ENCODE data around the gene TOPBP1.
"Not testable (repeated sequence)": the region's sequence is repeated elsewhere in the genome, so short reads cannot be mapped to it uniquely, and the experiment has no call there.

The TOPBP1 gene

DNA sequence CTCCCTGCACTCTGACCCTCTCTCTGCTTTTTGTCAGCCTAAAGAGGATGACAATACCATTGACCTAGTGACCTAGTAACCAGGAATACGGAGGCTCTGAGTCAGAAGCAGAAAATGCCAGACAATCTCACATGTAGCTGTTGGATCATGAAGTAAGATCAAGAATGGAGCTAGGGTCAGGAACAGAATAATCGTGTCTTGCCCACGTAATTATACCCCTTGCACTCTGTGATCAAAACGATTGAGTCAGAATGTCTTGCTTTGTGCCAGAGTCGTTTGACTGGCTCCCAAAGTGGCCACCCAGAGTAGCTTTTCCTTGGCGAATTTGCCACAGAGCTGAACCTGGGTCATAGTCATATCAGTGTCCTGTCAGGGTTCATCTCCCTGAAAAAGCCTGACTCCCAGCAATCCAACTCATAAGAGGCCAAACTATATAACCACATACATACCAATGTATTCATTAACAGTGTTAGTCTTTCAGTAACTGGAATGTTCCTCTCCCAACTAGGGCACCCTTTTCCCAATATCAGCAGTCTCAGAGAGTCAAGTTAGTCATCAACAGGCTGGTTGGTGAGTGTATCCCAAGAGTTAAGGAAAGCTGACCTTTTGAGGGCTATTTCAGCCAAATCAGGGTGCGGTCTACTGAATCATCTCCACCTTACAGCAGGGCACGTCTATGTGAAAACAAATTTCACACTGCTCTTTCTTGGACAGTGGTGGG lies 93.3 kb downstream of the TOPBP1 start:
- DNase-seq, result no peak

DNA sequence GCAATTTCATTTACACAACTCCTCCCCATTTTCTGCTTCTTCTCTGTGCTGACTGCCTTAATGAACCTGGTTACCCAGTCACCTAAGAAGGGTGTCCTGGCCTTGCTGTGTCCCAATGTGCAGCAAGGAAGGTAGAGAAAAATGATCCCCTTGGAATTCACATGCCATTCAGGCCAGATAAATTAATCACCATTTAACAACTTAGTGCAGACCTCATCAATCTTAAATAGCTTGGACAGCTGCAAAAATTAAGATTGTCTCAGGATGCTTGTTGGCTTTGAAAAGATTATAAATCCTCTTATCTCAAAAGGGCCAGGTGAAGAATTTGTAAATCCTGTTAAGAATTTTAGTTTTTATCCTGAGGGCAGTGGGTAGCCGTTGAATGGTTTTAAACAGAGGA lies 97.9 kb downstream of the TOPBP1 start:
- no peak for DNase-seq

DNA sequence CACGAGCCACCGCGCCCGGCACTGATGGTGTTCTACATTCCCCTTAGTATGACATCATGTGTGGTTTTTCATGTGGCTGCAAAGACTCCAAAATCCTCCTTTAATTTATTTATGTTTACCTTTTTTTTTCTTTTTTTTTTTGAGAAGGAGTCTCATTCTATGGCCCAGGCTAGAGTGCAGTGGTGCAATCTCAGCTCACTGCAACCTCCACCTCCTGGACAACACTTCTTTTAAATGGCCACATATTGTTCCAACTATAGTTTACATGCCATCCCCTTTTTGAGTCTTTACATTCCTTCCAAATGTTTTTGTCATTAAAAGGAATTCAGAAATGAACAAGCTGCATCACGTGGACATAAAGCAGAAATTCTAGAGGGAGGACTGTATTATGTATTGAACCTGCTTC lies 98.6 kb downstream of the TOPBP1 start:
- DNase-seq, result no peak

DNA sequence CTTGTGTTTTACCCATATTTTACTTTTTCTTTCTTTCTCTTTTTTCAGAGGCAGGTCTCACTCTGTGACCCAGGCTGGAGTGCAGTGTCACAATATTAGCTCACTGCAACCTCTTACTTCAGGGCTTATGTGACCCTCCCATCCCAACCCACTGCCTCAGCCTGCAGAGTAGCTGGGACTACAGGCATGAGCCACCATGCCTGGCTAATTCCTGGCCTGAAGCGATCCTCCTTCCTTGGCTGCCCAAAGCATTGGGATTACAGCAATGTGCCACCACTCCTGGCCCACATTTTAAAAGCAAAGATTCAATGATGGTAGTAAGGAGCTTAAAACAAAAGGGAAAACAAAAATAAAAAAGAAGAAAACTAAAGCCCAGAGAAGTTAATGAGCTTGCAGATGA lies 99.4 kb downstream of the TOPBP1 start:
- no peak for DNase-seq

DNA sequence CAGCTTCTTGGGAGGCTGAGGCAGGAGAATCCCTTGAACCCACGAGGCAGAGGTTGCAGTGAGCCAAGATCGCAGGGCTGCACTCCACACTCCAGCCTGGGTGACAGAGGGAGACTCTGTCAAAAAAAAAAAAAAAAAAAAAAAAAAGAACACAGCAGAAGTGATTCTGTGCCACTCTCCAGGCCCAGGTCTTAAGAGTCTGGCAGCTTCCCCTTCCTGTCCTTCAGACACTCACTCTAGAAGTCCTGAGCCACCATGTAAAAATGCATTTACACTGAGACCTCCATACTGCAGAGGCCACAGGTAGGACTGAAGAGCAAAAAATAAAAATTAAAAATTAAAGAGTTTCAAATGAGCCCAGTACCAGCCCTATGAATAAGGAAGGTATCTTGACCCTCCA lies 100.1 kb downstream of the TOPBP1 start:
- no peak for DNase-seq

DNA sequence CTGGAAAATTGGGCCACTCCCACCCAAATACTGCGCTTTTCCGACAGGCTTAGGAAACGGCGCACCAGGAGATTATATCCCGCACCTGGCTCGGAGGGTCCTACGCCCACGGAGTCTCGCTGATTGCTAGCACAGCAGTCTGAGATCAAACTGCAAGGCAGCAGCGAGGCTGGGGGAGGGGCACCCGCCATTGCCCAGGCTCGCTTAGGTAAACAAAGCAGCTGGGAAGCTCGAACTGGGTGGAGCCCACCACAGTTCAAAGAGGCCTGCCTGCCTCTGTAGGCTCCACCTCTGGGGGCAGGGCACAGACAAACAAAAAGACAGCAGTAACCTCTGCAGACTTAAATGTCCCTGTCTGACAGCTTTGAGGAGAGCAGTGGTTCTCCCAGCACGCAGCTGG lies 110.2 kb downstream of the TOPBP1 start:
- DNase-seq, result not testable (repeated sequence)

Data from cerebellar nuclear complex (tissue), 1 donor.